HAP-1 (cell line): Measurements from ENCODE around the gene NTMT1.
"Not testable (repeated sequence)": the region's sequence is repeated elsewhere in the genome, so short reads cannot be mapped to it uniquely, and the experiment has no call there.

Experiments used
- DNase-seq, 2 experiments: peaks; one replicate each; pipeline ENCODE4 v3.0.0-alpha.2; 2016 to 2020; ENCODE audit warnings: low spot score in 2 of 2
- H3K27me3 ChIP-seq: fragments of 250-450 bp; sonication (Bioruptor Pico); 2 replicates; pipeline ENCODE4 v1.5.1; 2020; ENCODE audit warnings: low read depth, mild to moderate bottlenecking, moderate library complexity
- H3K36me3 ChIP-seq: fragments of 250-450 bp; sonication (Bioruptor Pico); replicated peaks from 2 replicates; pipeline ENCODE4 v1.5.1; 2020; ENCODE audit warnings: mild to moderate bottlenecking
- H3K4me1 ChIP-seq: fragments of 250-450 bp; sonication (Bioruptor Pico); 2 replicates; pipeline ENCODE4 v1.5.1; 2020; ENCODE audit warnings: mild to moderate bottlenecking
- H3K4me3 ChIP-seq: fragments of 250-450 bp; sonication (Bioruptor Pico); 2 replicates; pipeline ENCODE4 v1.5.1; 2020; ENCODE audit warnings: mild to moderate bottlenecking, moderate library complexity
- H3K9me3 ChIP-seq: fragments of 250-450 bp; sonication (Bioruptor Pico); 2 replicates; pipeline ENCODE4 v1.5.1; 2020; ENCODE audit warnings: mild to moderate bottlenecking, moderate library complexity
- in situ Hi-C: fragments of 300-500 bp; cut with MboI; formaldehyde crosslinking; loops from 3 replicates; pipeline ENCODE4 v1.14.3; 2020; ENCODE audit warnings: low sequenced_read_pairs, inconsistent platforms, mixed read lengths

NTMT1 gene

GRCh38 chr9:129629251-129629820 is 3.4 kb downstream of the NTMT1 start:
- in situ Hi-C loops: no loop called here
- H3K4me3 ChIP-seq: no peak overlapping the region

GRCh38 chr9:129630967-129631673 is 5.2 kb downstream of the NTMT1 start:
- H3K4me1 ChIP-seq: peaks cover 14% of the 10 kb centered on the region
- no peak overlapping the region for H3K4me3 ChIP-seq
- H3K9me3 ChIP-seq: no peaks in the 10 kb centered on the region
- in situ Hi-C loops: no loop called here
- peaks cover 78% of the 10 kb centered on the region for H3K36me3 ChIP-seq
- H3K27me3 ChIP-seq: no peaks in the 10 kb centered on the region
- DNase-seq: no peak

More at GRCh38 chr9:129629251-129629820, 3.4 kb downstream of the NTMT1 start:
- Histone ChIP-seq H3K27me3 (no peaks in the 10 kb centered on the region), H3K9me3 (no peaks in the 10 kb centered on the region), H3K36me3 (peaks cover 62% of the 10 kb centered on the region), H3K4me1 (peaks cover 28% of the 10 kb centered on the region)
- no peak for DNase-seq

- in situ Hi-C loops: no loop called here
These were observed 5.7 kb downstream of the NTMT1 start for GRCh38 chr9:129631674-129632129.

GRCh38 chr9:129632460-129632859 is 6.5 kb downstream of the NTMT1 start:
- in situ Hi-C loops: no loop called here
- DNase-seq: no peak
- Histone ChIP-seq H3K9me3 (no peaks in the 10 kb centered on the region), H3K27me3 (no peaks in the 10 kb centered on the region), H3K36me3 (peaks cover 85% of the 10 kb centered on the region), H3K4me1 (peaks cover 11% of the 10 kb centered on the region), H3K4me3 (no peak overlapping the region)

More at GRCh38 chr9:129631674-129632129, 5.7 kb downstream of the NTMT1 start:
- Histone ChIP-seq H3K27me3 (no peaks in the 10 kb centered on the region), H3K4me1 (peaks cover 14% of the 10 kb centered on the region), H3K4me3 (no peak overlapping the region), H3K36me3 (peaks cover 84% of the 10 kb centered on the region), H3K9me3 (no peaks in the 10 kb centered on the region)
- no peak for DNase-seq

- Histone ChIP-seq H3K9me3 (no peaks in the 10 kb centered on the region), H3K27me3 (no peaks in the 10 kb centered on the region), H3K36me3 (peaks cover 85% of the 10 kb centered on the region), H3K4me3 (no peak overlapping the region), H3K4me1 (peaks cover 4% of the 10 kb centered on the region; the same call in 1 of the 2 replicates)
- DNase-seq: no peak
- in situ Hi-C loops: no loop called here
These were observed 7.2 kb downstream of the NTMT1 start for GRCh38 chr9:129633207-129633606.

- DNase-seq: no peak
- H3K27me3 ChIP-seq: no peaks in the 10 kb centered on the region
- H3K9me3 ChIP-seq: no peaks in the 10 kb centered on the region
- peaks cover 85% of the 10 kb centered on the region for H3K36me3 ChIP-seq
- H3K4me1 ChIP-seq: no peaks in the 10 kb centered on the region
- H3K4me3 ChIP-seq: no peak overlapping the region
- in situ Hi-C loops: no loop called here
These were observed 7.9 kb downstream of the NTMT1 start for GRCh38 chr9:129633848-129634247.

- Histone ChIP-seq H3K9me3 (no peaks in the 10 kb centered on the region), H3K4me1 (peaks cover 10% of the 10 kb centered on the region), H3K36me3 (peaks cover 83% of the 10 kb centered on the region), H3K4me3 (no peak overlapping the region), H3K27me3 (no peaks in the 10 kb centered on the region)
- in situ Hi-C loops: no loop called here
- DNase-seq: no peak
These were observed 9.4 kb downstream of the NTMT1 start for GRCh38 chr9:129635099-129636065.

- H3K9me3 ChIP-seq, H3K27me3 ChIP-seq, H3K4me3 ChIP-seq, DNase-seq, in situ Hi-C loops: not testable (repeated sequence)
- Histone ChIP-seq H3K36me3 (peaks cover 79% of the 10 kb centered on the region), H3K4me1 (peaks cover 15% of the 10 kb centered on the region)
These were observed 10.4 kb downstream of the NTMT1 start for GRCh38 chr9:129636343-129636742.

- no peaks in the 10 kb centered on the region for H3K9me3 ChIP-seq
- H3K4me3 ChIP-seq: no peak overlapping the region
- H3K36me3 ChIP-seq: peaks cover 74% of the 10 kb centered on the region
- DNase-seq: no peak
- in situ Hi-C loops: no loop called here
- no peaks in the 10 kb centered on the region for H3K27me3 ChIP-seq
- peaks cover 15% of the 10 kb centered on the region for H3K4me1 ChIP-seq
These were observed 11.1 kb downstream of the NTMT1 start for GRCh38 chr9:129637102-129637501.

GRCh38 chr9:129637673-129638439 is 11.9 kb downstream of the NTMT1 start:
- no peak for DNase-seq
- Histone ChIP-seq H3K27me3 (no peaks in the 10 kb centered on the region), H3K4me3 (no peak overlapping the region), H3K9me3 (no peaks in the 10 kb centered on the region), H3K4me1 (peaks cover 15% of the 10 kb centered on the region), H3K36me3 (peaks cover 66% of the 10 kb centered on the region)
- in situ Hi-C loops: no loop called here

- peaks cover 54% of the 10 kb centered on the region for H3K36me3 ChIP-seq
- in situ Hi-C loops: no loop called here
- H3K9me3 ChIP-seq: no peaks in the 10 kb centered on the region
- H3K27me3 ChIP-seq: no peaks in the 10 kb centered on the region
- H3K4me1 ChIP-seq: peaks cover 15% of the 10 kb centered on the region
- DNase-seq: no peak
- H3K4me3 ChIP-seq: no peak overlapping the region
These were observed 13.2 kb downstream of the NTMT1 start for GRCh38 chr9:129639034-129639630.

- H3K4me3 ChIP-seq: no peak overlapping the region
- H3K4me1 ChIP-seq: peaks cover 15% of the 10 kb centered on the region
- in situ Hi-C loops: loop anchor here (5.0 kb wide), 1 partner anchor 143 kb away; no protein-coding TSS in a partner anchor
These were observed 13.8 kb downstream of the NTMT1 start for GRCh38 chr9:129639756-129640085.

More at GRCh38 chr9:129639756-129640085, 13.8 kb downstream of the NTMT1 start:
- Histone ChIP-seq H3K27me3 (no peaks in the 10 kb centered on the region), H3K36me3 (peaks cover 50% of the 10 kb centered on the region), H3K9me3 (no peaks in the 10 kb centered on the region)
- DNase-seq: no peak
